GM18867 (cell line): ENCODE measurements around the gene GANC.

Experiments used
- ATAC-seq: cut with Tn5 transposase; IDR thresholded peaks from one replicate; pipeline ENCODE4 v1.9.1; 2021; ENCODE audit warnings: mild to moderate bottlenecking, moderate library complexity; ENCODE audit not compliant: unreplicated experiment

The GANC gene

DNA sequence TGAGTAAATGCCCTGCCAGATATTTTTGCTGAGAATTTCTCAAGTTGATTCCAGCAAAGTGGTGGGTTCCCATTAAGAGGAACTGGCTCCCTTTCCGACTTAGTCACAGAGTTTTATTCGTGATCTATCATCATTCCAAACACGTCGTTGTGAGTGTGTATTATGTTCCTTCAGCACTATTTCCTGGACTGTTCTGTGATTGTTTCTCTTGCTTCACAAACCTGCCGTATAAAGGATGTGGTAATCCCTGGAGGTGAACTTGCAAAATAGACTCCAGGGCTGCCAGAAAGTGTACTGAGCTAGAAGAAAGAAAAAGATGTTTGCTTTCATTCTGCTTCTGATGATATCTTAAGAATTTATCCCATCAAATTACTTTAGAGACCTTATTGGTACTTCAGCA lies 71.8 kb downstream of the GANC start:
- no peak for ATAC-seq

DNA sequence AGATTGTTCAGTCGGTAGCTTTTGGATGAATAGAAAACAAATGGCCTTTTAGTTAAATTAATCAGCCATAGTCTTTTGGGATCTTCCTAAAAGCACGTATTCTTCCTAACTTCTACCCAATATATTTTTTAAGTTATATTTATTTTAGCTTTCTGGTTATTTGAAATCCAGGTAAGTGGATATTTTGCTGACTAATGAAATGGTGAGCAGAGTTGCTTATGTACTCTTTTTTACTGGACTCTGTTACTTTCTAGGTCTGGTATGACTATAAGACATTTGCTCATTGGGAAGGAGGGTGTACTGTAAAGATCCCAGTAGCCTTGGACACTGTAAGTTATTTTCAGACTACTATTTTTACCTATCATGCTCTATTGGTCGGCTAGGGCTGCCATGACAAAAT lies 72.5 kb downstream of the GANC start:
- ATAC-seq: no peak

DNA sequence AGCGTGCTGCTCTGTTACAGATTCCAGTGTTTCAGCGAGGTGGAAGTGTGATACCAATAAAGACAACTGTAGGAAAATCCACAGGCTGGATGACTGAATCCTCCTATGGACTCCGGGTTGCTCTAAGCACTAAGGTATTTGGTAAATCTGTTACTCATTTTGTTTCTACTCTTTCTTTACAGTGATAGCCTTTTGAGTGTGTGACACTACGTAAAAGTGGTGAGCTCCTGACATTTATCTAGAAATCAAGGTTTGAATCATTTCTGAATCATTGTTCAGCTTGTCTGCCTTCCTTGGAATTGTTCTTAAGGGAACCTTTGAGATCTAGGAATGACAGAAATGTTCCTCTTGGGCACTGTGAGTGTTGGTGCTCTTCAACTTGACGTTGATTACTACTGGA lies 75.1 kb downstream of the GANC start:
- ATAC-seq: no peak

DNA sequence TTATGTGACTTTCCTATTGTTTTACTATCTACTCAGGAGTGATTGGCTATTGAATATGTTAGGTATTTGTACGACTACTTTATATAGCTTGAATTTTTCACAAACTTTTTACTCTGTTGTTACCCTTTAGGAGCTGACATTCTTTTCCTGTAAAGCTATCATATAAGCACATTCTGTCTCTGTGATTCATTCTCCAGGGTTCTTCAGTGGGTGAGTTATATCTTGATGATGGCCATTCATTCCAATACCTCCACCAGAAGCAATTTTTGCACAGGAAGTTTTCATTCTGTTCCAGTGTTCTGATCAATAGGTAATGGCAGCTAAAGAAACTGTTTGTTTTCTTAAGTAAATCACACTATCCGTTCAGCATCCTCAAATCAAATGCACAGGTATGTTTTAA lies 76.2 kb downstream of the GANC start:
- ATAC-seq: no peak

DNA sequence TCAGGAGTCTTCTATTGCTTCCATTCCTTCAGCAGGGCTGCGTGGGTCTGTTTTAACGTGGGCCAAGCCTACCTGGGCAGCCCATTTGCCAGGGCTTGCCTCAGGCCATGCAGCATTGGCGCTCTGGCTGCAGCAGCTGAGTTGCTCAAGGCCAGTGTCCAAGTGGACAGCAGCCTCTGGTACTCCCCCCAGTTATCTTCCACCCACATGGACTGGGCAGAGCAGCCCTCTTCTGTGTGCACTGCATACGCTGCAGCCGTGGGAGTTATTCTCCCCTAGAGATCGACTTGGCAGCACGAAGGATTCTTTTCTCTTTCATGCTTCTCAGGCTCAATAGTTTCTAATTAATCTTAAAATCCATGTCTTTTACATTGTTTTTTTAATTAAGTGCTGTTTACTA lies 79.4 kb downstream of the GANC start:
- no peak for ATAC-seq

DNA sequence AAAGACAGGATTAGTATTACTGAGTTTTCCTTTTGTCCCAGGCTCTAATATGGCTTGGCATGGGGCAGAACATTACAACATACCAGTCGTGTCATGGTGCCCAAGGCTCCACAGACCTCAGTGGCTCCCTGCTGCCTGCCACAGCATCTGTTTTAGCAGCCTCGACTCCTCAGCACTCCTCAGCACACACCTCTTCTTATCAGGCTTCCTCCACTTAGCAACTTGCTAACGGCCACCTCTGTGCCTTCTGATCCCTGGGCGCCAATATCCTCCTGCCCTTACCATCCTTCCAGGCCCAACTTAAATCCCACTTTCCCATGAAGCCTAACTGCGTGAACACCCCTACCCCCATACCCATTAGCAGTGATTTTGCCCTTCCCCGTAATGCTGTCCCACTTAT lies 80.1 kb downstream of the GANC start:
- no peak for ATAC-seq

DNA sequence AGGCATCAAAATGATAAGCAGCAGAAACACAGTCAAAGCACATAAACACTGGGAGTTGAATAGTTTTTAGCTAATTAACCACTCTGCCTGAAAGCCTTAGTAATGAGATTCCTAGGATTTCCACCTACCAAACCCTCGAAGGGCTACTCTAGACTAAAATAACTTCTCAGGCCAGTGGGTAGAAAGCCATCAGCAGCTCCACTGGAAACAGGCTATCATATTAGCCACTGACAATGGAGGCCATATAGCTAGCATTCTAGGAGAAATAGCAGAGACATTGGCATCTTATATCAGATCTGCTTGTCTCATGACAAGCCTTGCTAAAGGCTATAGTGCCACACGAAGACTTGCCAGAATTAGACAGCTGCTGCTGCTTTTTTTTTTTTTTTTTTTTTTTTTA lies 81.8 kb downstream of the GANC start:
- ATAC-seq: no peak

DNA sequence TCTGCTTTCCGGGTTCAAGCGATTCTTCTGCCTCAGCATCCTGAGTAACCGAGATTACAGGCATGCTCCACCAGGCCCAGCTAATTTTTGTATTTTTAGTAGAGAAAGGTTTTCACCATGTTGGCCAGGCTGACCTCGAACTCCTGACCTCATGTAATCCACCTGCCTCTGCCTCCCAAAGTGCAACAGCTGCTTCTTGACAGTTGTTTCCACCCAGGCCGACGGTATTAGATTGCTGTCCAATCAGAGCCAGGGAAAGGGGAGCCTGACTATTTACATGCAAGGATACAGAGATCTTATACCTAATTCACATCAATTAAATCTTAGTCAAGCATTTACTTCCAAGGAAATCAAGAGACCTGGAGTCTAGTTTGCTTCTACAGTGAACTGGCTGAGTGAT lies 82.3 kb downstream of the GANC start:
- ATAC-seq: no peak

DNA sequence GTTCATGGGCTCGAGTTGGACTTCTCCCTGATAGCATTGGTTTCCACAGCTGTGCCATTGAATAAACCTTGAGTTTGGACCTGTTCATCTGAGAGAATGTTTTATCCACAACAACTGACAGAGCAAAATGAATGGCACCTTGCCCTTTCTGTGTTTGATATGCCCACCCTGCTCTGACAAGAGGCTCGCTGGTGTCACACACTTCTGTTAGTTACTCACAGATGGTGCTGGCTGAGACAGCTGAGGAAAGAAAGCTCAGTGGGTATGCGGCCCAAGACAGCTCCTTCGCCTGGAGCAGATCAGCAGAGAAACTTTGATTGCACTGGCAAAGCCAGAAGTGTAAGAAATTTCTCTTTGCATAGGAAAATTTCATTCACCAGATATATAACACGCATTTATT lies 83.8 kb downstream of the GANC start:
- ATAC-seq: no peak

DNA sequence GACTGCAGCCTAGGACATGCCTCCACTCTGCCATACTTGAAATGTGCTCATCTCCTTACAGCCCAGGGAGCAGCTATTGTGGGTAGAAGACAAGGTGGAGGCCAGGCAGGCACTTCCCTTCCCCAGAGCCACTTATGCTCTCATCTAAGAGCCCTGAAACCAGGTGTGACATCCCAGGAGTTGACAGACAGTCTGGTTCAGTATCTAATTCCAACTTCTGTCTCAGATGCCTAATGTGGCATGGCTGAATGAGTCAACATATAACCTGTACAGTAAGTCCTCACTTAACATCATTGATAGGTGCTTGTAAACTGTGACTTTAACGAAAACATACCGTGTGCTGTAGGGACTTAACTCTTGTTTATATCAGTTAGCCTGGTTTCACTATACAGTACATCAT lies 85.1 kb downstream of the GANC start:
- ATAC-seq: no peak

DNA sequence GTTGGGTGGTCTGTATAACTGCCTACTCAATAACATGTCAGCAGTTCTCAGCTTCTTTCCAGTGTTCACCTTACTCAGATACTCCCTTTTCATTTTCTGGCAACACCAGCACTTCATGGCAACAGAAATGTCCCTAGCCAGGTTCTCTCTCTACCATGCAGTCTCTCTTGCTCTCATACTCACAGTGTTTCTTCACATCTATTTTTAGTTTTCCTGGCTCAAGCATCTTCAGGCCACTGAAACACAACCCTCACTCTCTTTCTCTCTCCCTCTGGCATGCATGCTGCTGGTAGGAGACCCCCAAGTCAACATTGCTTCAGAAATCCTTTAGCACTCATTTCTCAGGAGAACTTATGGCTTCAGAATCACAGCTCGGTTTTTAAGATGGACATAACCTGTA lies 86.2 kb downstream of the GANC start, which contains the start of gene CAPN3:
Gene CAPN3 (plus strand): TSS at position 253 of the 400 bp plus-strand sequence. CDS start 305 bp downstream, outside the sequence.
- no peak for ATAC-seq

DNA sequence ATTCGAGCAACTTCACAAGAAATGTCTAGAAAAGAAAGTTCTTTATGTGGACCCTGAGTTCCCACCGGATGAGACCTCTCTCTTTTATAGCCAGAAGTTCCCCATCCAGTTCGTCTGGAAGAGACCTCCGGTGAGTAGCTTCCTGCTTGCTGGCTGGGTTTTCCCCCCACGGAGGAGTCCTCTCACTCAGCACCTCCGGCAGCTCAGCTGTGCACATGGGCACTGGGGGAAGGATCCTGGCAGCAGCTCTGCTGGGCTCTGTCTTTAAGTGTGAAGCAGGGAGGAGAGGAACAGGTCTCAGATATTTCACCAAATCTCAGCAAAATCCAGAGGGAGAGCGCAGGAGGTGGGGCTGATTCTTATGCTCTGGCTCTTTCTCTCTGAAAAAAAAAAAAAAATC lies 87.0 kb downstream of the GANC start:
- no peak for ATAC-seq

DNA sequence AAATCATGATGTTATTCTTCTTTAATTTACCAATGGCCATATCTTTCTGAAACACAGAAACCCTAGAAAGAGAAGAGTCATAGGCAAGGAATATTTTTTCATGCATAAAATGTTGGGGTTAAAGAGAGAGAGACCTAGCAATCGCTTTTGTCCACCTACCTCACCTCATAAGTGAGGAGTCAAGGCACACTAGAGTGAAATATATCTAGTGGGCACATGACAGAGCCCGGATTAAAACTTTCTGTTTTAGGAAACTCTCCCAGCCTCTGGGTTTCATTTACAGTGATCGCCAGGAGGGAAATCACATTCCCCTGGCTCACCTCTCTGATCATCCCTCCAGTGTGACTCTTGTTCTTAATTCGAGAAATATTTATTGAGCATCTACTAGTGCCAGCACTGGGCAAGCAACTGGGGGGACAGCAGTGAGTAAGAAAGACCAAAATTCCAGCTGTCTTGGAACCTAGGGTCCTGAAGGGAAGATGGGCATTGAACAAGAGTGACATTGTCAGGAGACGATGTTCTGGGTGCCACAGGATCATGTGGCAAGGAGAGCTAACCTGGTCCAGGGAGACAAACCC lies 87.6 kb downstream of the GANC start:
- no peak for ATAC-seq

DNA sequence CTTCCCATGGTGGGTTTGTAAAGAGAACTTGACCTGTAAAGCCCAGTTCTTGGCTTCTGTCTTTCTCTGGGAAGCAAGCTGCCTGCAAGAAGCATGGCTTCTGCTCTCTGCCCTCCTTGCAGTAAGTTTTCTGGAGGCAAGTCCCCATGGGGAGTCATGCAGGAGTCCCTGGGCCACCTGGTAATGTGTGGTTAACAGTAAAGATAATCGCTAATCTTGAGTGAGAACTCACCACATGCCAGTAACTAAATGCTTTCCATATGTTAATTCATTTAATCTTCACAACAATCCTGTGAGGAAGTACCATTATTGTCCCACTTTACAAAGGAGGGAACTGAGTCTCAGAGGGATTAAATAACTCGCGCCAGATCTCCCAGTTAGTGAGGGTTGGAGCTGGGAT lies 90.5 kb downstream of the GANC start:
- no peak for ATAC-seq

DNA sequence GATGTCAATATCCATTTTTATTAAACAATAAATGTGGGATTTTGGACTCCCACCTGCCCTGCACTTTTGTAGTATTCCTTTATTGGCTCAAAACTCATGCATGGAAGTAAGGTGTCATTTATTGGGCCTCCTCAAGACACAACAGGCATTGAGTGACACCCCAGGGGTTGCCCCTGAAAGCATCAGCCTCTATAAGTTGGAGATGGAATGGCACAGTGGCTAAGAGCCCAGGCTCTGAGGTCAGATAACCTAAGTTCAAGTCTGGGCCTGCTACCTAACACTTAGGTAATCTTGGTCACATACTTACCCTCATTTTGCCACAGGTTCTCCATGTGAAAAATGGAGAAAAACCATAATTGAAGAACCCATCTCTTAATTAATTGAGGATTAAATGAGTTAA lies 90.9 kb downstream of the GANC start:
- ATAC-seq: no peak

DNA sequence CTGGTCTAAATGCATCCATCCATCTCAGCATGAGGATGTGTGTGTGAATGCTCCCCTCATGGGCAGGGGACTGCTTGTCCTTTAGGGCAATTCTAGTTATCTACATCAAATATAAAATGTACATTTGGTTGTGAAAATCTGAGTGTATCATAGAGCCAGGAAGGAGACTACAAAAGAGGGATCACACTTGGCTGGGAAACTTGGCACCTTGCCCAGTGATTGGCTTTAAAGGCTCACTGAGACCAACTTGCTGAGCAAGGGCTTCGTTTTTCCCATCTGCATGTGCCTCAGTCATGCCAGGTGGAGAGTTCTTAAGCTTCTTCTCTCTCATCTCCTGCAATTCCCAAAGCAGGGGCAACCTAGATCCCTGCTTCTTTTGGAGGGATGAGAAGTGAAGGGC lies 91.5 kb downstream of the GANC start:
- ATAC-seq: no peak

DNA sequence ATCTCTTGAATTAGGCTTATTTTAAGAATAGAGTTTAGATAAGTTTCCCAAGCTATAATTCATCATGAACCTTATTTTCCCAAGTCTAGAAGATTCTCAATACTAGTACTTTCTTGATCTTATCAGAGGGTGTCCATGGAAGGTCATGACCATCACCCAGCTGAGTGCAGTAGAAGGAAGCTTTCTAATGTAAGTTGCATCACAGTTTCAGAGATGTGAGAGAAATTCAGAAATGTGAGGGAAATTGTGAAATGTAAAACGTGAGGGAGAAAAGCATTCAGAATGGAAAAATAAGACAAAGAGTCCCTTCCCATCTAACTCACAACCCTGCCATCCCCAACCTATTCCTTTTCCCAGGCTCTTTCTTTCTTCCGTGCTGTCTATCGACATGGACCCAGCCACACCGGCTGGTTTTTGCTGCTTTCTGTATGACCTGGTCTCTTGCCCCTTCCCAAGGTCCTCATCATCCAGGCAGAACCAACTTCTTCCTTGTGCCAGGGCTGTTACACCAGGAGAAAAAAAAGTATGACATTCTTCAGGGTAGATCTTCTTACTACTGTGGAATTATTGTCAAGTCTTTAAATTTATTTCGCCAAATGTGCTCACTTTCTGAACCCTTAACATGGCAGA lies 93.0 kb downstream of the GANC start:
- ATAC-seq: no peak

DNA sequence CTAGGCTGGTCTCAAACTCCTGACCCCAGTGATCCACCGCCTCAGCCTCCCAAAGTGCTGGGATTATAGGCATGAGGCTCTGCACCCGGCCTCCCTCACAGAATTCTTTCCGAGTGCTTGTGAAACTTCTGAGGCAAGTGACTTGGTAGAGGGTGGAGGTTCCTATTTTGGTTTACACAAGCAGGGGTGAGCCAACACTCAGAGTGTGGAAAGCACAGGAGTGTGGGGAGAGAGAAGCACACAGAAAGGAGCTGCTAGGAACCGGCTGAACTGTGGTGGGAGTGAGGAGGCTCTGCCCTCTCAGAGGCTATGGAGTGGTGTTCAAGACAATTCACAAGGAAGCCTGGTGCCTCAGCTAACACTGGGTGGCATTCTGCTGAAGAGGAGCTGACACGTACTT lies 94.0 kb downstream of the GANC start:
- ATAC-seq: no peak

DNA sequence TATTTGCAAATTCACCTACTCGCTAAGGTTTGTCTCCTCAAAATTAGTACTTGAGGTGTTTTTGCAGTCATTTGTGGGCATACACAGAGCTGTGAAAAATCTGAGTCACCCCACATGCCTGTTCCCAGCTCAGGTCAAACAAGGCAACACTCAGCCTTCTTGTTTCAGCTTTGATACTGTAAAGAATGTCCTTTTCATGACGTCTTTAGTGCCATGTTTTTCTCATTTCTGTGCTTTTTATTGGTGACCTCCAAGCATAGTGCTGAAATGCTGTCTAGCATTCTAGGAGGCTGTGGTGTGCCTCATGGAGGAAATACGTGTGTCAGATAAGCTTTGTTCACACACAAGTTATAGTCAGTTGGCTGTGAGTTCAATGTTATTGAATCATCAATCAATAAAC lies 95.1 kb downstream of the GANC start:
- ATAC-seq: no peak

DNA sequence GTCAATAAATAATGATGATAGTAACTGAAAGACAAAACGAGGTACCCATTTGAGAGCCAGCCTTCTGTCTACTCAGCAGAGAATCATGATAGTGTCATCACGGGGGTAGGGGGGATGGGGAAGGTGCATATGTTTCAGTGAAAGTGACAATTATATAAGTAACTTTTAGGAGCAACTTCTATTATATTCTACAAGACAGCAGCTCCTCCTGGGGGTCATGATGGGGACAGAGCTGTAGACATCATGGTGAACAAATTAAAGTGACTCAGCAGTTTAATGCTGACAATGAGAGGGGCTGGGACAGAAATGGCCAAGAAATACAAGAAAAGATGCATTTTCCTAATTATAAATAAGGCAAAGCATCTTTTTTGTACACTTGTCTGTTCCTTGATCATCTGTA lies 98.1 kb downstream of the GANC start:
- ATAC-seq: no peak

DNA sequence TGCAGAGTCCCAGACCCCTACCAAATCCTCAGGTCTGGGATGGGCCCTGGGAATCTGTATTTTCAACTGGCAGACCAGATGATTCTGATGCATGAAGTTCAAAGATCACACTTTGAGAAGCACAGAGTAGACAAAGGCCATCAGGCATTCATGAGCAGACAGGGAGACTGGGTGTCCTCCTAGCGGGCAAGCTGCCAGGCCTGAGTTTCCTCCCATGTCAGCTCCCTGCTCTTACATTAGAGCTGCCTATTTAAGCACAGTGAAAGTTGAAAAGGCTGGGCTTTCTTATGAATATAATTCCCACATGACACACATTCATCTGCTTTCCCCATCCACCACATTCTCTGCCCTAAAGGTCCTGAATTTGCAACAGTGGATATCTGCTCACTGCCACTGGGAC lies 100.3 kb downstream of the GANC start:
- no peak for ATAC-seq

DNA sequence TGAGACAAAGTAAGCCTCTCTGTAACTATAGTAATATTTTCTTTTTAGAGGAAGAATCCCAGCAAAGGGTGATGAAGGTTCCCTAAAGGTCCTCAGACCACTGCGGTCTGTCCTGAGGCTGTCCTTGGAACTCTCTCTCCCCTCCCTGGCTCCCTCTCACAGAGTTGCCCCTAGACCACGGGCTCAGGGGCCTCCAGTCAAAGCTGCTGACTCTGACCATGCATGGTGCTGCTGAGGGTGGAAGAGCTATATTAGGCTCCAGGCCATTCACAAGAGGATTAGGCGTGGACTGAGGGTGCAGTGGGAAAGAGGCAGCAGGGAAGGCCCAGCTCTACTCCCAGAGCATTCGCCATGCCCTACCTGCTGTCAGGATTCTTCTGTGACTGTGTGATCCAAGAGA lies 100.9 kb downstream of the GANC start:
- no peak for ATAC-seq

DNA sequence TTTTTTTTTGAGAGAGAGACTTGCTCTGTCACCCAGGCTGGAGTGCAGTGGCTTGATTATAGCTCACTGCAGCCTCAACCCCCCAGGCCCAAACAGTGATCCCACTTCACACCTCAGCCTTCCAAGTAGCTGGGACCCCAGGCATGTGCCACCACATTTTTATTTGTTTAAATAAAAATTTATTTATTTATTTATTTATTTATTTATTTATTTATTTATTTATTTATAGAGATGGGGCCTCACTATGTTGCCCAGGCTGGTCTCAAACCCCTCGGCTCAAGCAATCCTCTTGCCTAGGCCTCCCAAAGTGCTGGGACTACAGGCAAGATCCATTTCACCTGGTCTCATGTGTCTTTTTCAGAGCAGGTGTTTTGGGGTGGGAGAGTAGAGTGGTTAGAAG lies 101.8 kb downstream of the GANC start:
- ATAC-seq: no peak
